T-cell (primary cell): ENCODE data around the gene KRTAP5-1. TPM values are rescaled to one million over a fixed set of nuclear protein-coding genes. Genes with fewer than 3 reads are reported as not detected.
"Not testable (repeated sequence)": the region's sequence is repeated elsewhere in the genome, so short reads cannot be mapped to it uniquely, and the experiment has no call there.

Source experiments
- ATAC-seq, 4 experiments: fragments of 200-7000 bp in 3 of 4; fragments of 150-1000 bp in 1 of 4; cut with Tn5 transposase; replicated peaks in 1 of 4; 1 replicate in 3 of 4; 2 replicates in 1 of 4; pipeline ENCODE4 v1.10.0; 2021; ENCODE audit warnings: moderate library complexity in 3 of 4, mild to moderate bottlenecking in 2 of 4, moderate number of reproducible peaks in 1 of 4
- CTCF ChIA-PET, 2 donors: fragments of 300-600 bp; sonication (Branson Sonifier 250); formaldehyde crosslinking; loops; one replicate each; lab custom pipeline; 2022; ENCODE audit warnings: antibody characterized with exemption in 2 of 2; lab: Charles Lee
- POLR2A ChIA-PET, 2 donors: fragments of 300-600 bp; sonication (Branson Sonifier 250); formaldehyde crosslinking; loops; one replicate each; lab custom pipeline; 2022; ENCODE audit warnings: antibody characterized with exemption in 2 of 2; lab: Charles Lee
- DNase-seq, 35 experiments: peaks; one replicate each; pipeline versions ENCODE4 v3.0.0 to v3.0.0-alpha.2; 2013 to 2023
- H3K27ac ChIP-seq: one replicate; pipeline ENCODE4 v1.5.1; 2013; ENCODE audit warnings: low read length
- H3K27me3 ChIP-seq, 2 experiments: replicated peaks in 1 of 2; 1 replicate in 1 of 2; 2 replicates in 1 of 2; pipeline versions ENCODE4 v1.6.1 to v1.7.0; 2013; ENCODE audit warnings: low read length in 1 of 2, mixed read lengths in 1 of 2; ENCODE audit not compliant: control insufficient read depth in 2 of 2, insufficient read depth in 2 of 2; ENCODE audit errors: extremely low read depth in 1 of 2
- H3K36me3 ChIP-seq, 2 donors: 1 replicate in 1 of 2; 2 replicates in 1 of 2; pipeline versions ENCODE4 v1.6.1 to v1.7.0; 2013; ENCODE audit warnings: low read length in 1 of 2; ENCODE audit not compliant: control insufficient read depth in 2 of 2, insufficient read depth in 1 of 2; ENCODE audit errors: extremely low read depth in 1 of 2
- H3K4me1 ChIP-seq, 2 experiments: 1 replicate in 1 of 2; 2 replicates in 1 of 2; pipeline versions ENCODE4 v1.6.1 to v1.7.0; 2013; ENCODE audit warnings: low read length in 2 of 2, mixed read lengths in 1 of 2; ENCODE audit not compliant: insufficient read depth in 2 of 2, control insufficient read depth in 1 of 2; ENCODE audit errors: extremely low read depth in 1 of 2
- H3K4me3 ChIP-seq, 2 donors: 1 replicate in 1 of 2; 2 replicates in 1 of 2; pipeline versions ENCODE4 v1.5.1 to v1.7.0; 2013; ENCODE audit warnings: mild to moderate bottlenecking in 2 of 2, low read length in 1 of 2, moderate library complexity in 1 of 2; ENCODE audit not compliant: control insufficient read depth in 1 of 2; ENCODE audit errors: extremely low read depth in 1 of 2
- H3K9me3 ChIP-seq: 2 replicates; pipeline ENCODE4 v1.7.0; 2013
- H3K27ac Mint-ChIP-seq, 2 donors: one replicate each; pipeline ENCODE4 v1.8.0; 2020 to 2021; ENCODE audit warnings: mild to moderate bottlenecking in 2 of 2, mixed read lengths in 2 of 2
- H3K27me3 Mint-ChIP-seq, 2 donors: one replicate each; pipeline ENCODE4 v1.8.0; 2021 to 2022; ENCODE audit warnings: mixed read lengths in 2 of 2
- H3K36me3 Mint-ChIP-seq: one replicate; pipeline ENCODE4 v1.8.0; 2021; ENCODE audit warnings: mixed read lengths
- H3K4me1 Mint-ChIP-seq, 3 donors: one replicate each; pipeline ENCODE4 v1.8.0; 2020 to 2022; ENCODE audit warnings: mixed read lengths in 3 of 3, mild to moderate bottlenecking in 1 of 3
- H3K4me3 Mint-ChIP-seq, 3 donors: one replicate each; pipeline ENCODE4 v1.8.0; 2020 to 2022; ENCODE audit warnings: mild to moderate bottlenecking in 3 of 3, mixed read lengths in 3 of 3, moderate library complexity in 3 of 3
- H3K9me3 Mint-ChIP-seq, 3 donors: one replicate each; pipeline ENCODE4 v1.8.0; 2020 to 2022; ENCODE audit warnings: mixed read lengths in 3 of 3
- WGBS: methylation state at CpG from one replicate; pipeline ENCODE4 v1.1.5; 2013; ENCODE audit warnings: missing lambda C conversion rate; ENCODE audit not compliant: insufficient coverage; 5-methylcytosine and 5-hydroxymethylcytosine counted together
- total RNA-seq, 35 experiments: library from RNA in 6 of 35; stranded (reverse) in 6 of 35; fragments of 120-200 nt in 1 of 35; gene quantifications; one replicate each; pipeline versions ENCODE4 v1.2.1 to v1.2.4 and lab custom pipeline; 2013 to 2026

The KRTAP5-1 gene, protein sequence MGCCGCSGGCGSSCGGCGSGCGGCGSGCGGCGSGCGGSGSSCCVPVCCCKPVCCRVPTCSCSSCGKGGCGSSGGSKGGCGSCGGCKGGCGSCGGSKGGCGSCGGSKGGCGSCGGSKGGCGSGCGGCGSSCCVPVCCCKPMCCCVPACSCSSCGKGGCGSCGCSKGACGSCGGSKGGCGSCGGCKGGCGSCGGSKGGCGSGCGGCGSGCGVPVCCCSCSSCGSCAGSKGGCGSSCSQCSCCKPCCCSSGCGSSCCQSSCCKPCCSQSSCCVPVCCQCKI
- total RNA-seq (not detected), total RNA-seq (lab: John Stamatoyannopoulos, UW) (0 to 0.07 (median 0) reads per million in 29 experiments)
- not detected for total RNA-seq (2013)

DNA sequence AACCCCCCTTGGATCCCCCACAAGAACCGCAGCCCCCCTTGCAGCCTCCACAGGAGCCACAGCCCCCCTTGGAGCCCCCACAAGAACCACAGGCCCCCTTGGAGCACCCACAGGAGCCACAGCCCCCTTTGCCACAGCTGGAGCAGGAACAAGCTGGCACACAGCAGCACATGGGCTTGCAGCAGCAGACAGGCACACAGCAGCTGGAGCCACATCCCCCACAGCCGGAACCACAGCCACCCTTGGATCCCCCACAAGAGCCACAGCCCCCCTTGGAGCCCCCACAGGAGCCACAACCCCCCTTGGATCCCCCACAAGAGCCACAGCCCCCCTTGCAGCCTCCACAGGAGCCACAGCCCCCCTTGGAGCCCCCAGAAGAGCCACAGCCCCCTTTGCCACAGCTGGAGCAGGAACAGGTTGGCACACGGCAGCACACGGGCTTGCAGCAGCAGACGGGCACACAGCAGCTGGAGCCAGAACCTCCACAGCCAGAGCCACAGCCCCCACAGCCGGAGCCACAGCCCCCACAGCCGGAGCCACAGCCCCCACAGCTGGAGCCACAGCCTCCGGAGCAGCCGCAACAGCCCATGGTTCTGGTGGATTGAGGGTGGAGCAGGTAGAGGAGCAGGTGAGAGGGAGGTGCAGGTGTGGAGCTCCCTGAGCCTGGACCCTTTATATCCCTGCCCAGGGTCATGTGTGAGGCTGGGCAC lies at the start of gene KRTAP5-1:
KRTAP5-1 (minus strand) TSS at position 623 of the 710 bp plus-strand sequence; CDS start at position 589, 34 bp downstream.
- peaks cover 3 to 51% of the 10 kb centered on the region in 2 experiments for H3K4me1 ChIP-seq
- POLR2A ChIA-PET, H3K36me3 Mint-ChIP-seq, H3K36me3 ChIP-seq, CTCF ChIA-PET, H3K9me3 Mint-ChIP-seq, H3K27ac ChIP-seq, H3K9me3 ChIP-seq, DNase-seq, ATAC-seq, H3K27me3 Mint-ChIP-seq, H3K4me3 ChIP-seq: not testable (repeated sequence)
- peaks cover 0 to 24% of the 10 kb centered on the region in 2 experiments for H3K27me3 ChIP-seq
- Mint-ChIP-seq H3K4me3 (peak within 1 kb of the TSS in 1 of 3 donors; percentile 49), H3K27ac (peak within 1 kb of the TSS in 1 of 2 donors; percentile 36), H3K4me1 (peaks cover 17 to 32% (median 26%) of the 10 kb centered on the region in 3 donors)
- 12% methylated on average over 5 of the region's 9 CpGs for WGBS

DNA sequence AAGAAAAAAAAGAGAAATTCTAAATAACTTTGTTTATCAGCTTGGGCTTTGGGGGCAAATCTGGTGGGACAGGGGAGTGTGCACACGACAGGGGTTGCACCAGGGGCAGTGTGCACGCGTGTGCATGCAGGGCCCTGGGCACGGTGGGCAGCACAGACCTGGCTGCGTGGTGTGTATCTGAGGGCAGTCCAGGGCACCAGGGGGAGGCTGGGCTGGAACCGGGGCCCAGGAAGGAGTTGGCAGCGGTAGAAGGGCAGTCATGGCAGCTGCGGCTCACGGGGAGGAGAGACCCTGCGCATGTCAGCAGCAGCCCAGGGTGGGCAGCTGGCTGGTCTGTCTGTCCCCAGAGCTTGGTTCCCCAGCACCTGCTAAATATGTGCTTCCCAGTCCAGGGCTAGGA lies 48.8 kb upstream of the KRTAP5-1 start:
- ATAC-seq (no peak), DNase-seq (no peak)
- no peaks in the 10 kb centered on the region for H3K36me3 Mint-ChIP-seq
- ChIA-PET CTCF (no interaction called here), POLR2A (no interaction called here)
- WGBS: 86% methylated on average over 9 of the region's 10 CpGs
- no peak overlapping the region for H3K27ac ChIP-seq
- H3K9me3 ChIP-seq: no peaks in the 10 kb centered on the region
- no peak overlapping the region for H3K4me3 Mint-ChIP-seq
- no peaks in the 10 kb centered on the region for H3K9me3 Mint-ChIP-seq
- H3K27ac Mint-ChIP-seq: no peak overlapping the region
- H3K4me1 ChIP-seq: peaks cover 0 to 12% of the 10 kb centered on the region in 2 experiments
- no peaks in the 10 kb centered on the region for H3K36me3 ChIP-seq
- peaks cover 0 to 51% of the 10 kb centered on the region in 2 experiments for H3K27me3 ChIP-seq
- H3K4me1 Mint-ChIP-seq: peaks cover 6 to 13% (median 9%) of the 10 kb centered on the region in 3 donors
- peaks cover 18 to 56% of the 10 kb centered on the region in 2 donors for H3K27me3 Mint-ChIP-seq
- no peak overlapping the region for H3K4me3 ChIP-seq

DNA sequence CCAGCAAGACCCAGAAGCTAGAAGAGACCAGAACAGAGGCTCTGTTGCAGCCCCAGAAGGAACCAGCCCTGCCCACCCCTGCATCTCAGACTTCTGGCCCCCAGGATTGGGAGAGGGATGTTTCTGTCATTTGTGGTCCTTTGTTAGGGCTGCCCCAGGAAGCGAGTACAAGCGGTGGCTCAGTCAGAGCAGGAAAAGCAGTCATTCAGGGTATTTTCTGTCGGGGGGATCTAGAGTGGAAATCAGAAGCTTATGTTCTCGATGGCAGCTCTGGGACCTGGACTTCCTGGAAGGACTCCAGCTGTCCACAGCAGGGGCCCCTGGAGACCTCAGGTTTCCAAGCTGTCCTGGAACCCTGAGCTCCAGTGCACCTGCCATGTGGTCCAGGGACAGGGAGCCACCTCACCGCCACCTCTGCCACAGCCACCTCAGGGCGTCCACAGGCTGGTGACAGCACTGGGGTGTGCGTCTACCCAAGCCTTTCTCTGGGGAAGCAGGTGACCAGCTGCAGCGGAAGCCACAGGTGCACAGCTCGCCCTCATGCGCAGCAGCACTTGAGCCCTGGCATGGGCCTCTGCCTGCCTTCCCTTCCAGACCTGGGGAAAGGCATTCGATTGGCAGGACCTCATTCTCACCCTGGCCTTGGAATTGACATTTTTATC lies 47.1 kb upstream of the KRTAP5-1 start:
- Mint-ChIP-seq H3K4me3 (peak overlapping the region in 1 of 3 donors; percentile 31), H3K4me1 (peaks cover 7 to 15% (median 10%) of the 10 kb centered on the region in 3 donors), H3K27ac (no peak overlapping the region), H3K36me3 (no peaks in the 10 kb centered on the region), H3K9me3 (no peaks in the 10 kb centered on the region), H3K27me3 (peaks cover 15 to 57% of the 10 kb centered on the region in 2 donors)
- H3K9me3 ChIP-seq: no peaks in the 10 kb centered on the region
- H3K4me3 ChIP-seq: no peak overlapping the region
- POLR2A ChIA-PET: no interaction called here
- 46% methylated on average over 10 of the region's 11 CpGs for WGBS
- no peak for ATAC-seq
- DNase-seq: no peak
- CTCF ChIA-PET: interaction anchor here in 1 of 2 donors (0.6 kb wide), 1 partner anchor 13 kb away, joined by 3 read pairs; no protein-coding TSS in a partner anchor
- no peak overlapping the region for H3K27ac ChIP-seq
- no peaks in the 10 kb centered on the region for H3K36me3 ChIP-seq
- peaks cover 0 to 15% of the 10 kb centered on the region in 2 experiments for H3K4me1 ChIP-seq
- peaks cover 0 to 54% of the 10 kb centered on the region in 2 experiments for H3K27me3 ChIP-seq

DNA sequence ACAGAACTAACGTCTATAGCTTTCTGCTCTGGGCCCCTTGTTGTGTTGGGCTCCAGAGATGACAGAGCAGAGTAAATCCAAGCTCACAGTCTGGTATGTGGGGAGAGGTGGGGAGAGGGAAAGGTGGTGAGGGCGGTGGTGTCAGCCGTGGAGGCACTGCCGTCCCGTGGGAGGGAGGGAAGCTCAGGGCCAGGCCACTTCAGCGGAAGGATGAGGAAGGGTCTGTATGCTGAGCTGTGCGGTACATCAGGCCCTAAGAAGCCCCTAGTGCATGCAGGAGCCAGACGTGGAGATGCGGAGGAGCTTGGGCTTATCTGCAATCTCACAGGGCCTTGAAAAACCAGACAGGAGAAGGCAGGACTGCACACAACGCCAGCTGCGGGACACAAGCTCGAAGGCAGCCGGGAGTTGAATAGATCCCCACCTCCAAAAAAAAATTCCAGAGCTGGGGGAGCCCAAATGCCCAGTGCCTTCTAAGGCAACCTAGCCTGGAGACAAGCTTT lies 46.0 kb upstream of the KRTAP5-1 start:
- H3K27me3 Mint-ChIP-seq: peaks cover 15 to 54% of the 10 kb centered on the region in 2 donors
- ATAC-seq (no peak), DNase-seq (no peak)
- peaks cover 7 to 15% (median 10%) of the 10 kb centered on the region in 3 donors for H3K4me1 Mint-ChIP-seq
- H3K4me3 Mint-ChIP-seq: no peak overlapping the region
- peaks cover 0 to 15% of the 10 kb centered on the region in 2 experiments for H3K4me1 ChIP-seq
- ChIA-PET CTCF (interaction anchor here in 1 of 2 donors (0.7 kb wide), 1 partner anchor 8 kb away, joined by 3 read pairs; no protein-coding TSS in a partner anchor), POLR2A (interaction anchor here in 1 of 2 donors (0.6 kb wide), 1 partner anchor 15 kb away, joined by 8 read pairs; no protein-coding TSS in a partner anchor)
- H3K36me3 Mint-ChIP-seq: no peaks in the 10 kb centered on the region
- H3K4me3 ChIP-seq: no peak overlapping the region
- H3K27me3 ChIP-seq: peaks cover 0 to 55% of the 10 kb centered on the region in 2 experiments
- H3K36me3 ChIP-seq: no peaks in the 10 kb centered on the region
- H3K9me3 ChIP-seq: no peaks in the 10 kb centered on the region
- H3K9me3 Mint-ChIP-seq: no peaks in the 10 kb centered on the region
- no peak overlapping the region for H3K27ac ChIP-seq
- WGBS: 82% methylated on average over 11 of the region's 13 CpGs
- H3K27ac Mint-ChIP-seq: no peak overlapping the region

DNA sequence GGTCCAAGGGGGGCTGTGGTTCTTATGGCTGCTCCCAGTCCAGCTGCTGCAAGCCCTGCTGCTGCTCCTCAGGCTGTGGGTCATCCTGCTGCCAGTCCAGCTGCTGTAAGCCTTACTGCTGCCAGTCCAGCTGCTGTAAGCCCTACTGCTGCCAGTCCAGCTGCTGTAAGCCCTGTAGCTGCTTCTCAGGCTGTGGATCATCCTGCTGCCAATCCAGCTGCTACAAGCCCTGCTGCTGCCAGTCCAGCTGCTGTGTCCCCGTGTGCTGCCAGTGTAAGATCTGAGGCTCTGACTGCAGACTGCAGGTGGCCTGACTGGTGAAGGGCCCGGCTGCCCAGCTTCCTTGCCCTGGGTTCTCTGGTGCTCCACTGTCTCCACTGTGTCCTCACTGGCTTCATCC lies 45.2 kb upstream of the KRTAP5-1 start:
- peaks cover 7 to 10% (median 10%) of the 10 kb centered on the region in 3 donors for H3K4me1 Mint-ChIP-seq
- H3K4me1 ChIP-seq: peaks cover 0 to 15% of the 10 kb centered on the region in 2 experiments
- peaks cover 11 to 47% of the 10 kb centered on the region in 2 donors for H3K27me3 Mint-ChIP-seq
- ATAC-seq (no peak), DNase-seq (no peak)
- CTCF ChIA-PET: interaction anchor here in 1 of 2 donors (0.7 kb wide), 2 partner anchors 9 to 55 kb away, joined by 3 read pairs; no protein-coding TSS in a partner anchor
- H3K27me3 ChIP-seq: peaks cover 0 to 55% of the 10 kb centered on the region in 2 experiments
- no peaks in the 10 kb centered on the region for H3K9me3 Mint-ChIP-seq
- no peaks in the 10 kb centered on the region for H3K9me3 ChIP-seq
- 62% methylated on average over 2 of the region's 2 CpGs for WGBS
- no peak overlapping the region for H3K4me3 Mint-ChIP-seq
- POLR2A ChIA-PET: no interaction called here
- H3K4me3 ChIP-seq: no peak overlapping the region
- no peak overlapping the region for H3K27ac ChIP-seq
- no peaks in the 10 kb centered on the region for H3K36me3 Mint-ChIP-seq
- no peaks in the 10 kb centered on the region for H3K36me3 ChIP-seq
- H3K27ac Mint-ChIP-seq: no peak overlapping the region
